GM21360 (cell line): Measurements from ENCODE around the gene GPR68.
"Not testable (repeated sequence)": the region's sequence is repeated elsewhere in the genome, so short reads cannot be mapped to it uniquely, and the experiment has no call there.

Experiments used
- ATAC-seq: cut with Tn5 transposase; IDR thresholded peaks from one replicate; pipeline ENCODE4 v1.9.1; 2021; ENCODE audit warnings: mild to moderate bottlenecking, moderate library complexity; ENCODE audit not compliant: unreplicated experiment

The GPR68 gene

GRCh38 chr14:91273273-91273884 lies 28.9 kb upstream of the GPR68 start:
- no peak for ATAC-seq

GRCh38 chr14:91272341-91273272 lies 28.1 kb upstream of the GPR68 start:
- no peak for ATAC-seq

GRCh38 chr14:91271639-91272038 lies 27.1 kb upstream of the GPR68 start:
- ATAC-seq: no peak

GRCh38 chr14:91270619-91271018 lies 26.1 kb upstream of the GPR68 start:
- no peak for ATAC-seq

GRCh38 chr14:91270188-91270587 lies 25.7 kb upstream of the GPR68 start:
- ATAC-seq: no peak

DNA sequence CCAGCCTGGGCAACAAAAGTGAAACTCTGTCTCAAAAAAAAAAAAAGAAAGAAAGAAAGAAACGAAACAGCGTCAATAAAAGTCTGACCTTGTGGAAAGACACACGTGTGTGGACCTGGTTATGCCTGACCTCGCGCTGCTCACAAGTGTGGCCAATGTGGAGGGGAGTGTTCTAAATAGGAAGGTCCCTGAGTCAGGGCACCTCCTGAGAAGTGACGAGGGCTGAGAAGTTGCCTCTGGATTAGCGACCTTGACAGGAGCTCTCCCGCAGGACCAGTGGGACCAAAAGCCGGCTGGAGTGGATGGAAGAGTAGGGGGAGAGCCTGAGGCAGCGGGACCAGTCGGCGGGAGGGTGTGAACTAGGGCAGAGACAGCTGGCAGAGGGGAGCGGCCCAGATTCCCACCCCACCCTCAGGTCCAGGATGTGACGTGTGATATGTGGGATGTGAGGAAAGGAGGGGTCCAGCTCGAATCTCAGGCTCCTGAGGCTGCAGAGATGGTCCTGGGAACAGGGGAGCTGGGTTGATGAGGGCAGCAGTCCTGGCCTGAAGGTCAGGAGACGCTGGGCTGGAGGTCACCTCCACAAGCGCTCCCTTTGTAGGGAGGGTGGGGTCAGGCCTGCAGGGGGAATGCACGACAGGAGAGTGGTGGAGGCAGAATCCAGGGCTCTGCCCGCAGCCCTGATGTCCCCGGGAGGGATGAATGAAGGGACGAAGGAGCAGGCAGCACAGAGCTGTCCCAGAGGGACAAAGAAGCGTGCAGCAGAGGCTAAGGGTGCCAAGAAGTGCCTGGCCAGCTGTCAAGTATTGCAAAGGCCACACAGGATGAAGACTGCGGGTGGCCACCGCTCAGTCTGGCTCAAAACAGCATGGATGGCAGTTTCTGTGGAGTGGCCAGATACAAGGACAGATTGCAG lies 24.8 kb upstream of the GPR68 start:
- no peak for ATAC-seq

DNA sequence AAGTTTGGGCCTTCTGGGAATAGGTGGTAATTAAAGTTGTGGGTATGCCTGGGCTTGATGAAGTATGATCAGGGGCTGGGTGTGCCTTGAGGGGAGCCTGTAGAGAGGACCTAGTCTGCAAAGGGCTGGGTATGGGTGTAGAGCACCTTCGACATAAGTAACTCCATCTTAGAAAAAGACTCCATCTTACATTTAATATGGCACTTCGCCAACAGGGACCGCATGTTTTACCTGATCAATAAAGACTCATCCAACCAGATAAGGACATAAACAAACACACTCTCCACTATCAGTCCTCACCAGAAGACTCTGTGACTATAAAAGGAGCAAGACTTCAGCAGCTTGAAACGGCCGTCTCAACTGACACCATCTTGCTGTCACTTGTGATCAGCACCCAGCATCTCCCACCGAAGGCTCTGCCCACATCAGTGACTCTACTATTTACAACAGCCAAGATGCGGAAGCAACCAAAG lies 23.5 kb upstream of the GPR68 start:
- ATAC-seq: no peak

DNA sequence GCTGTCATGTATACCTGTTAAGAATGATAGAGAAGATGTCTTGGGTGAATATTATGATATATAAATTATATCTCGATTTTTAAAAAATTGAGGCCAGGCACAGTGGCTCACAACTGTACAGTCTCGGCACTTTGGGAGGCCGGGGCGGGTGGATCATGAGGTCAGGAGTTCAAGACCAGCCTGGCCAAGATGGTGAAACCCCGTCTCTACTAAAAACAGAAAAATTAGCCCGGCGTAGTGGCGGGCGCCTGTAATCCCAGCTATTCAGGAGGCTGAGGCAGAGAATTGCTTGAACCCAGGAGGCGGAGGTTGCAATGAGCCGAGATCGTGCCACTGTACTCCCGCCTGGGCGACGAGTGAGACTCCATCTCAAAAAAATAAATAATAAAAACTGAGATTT lies 21.8 kb upstream of the GPR68 start:
- ATAC-seq: not testable (repeated sequence)

DNA sequence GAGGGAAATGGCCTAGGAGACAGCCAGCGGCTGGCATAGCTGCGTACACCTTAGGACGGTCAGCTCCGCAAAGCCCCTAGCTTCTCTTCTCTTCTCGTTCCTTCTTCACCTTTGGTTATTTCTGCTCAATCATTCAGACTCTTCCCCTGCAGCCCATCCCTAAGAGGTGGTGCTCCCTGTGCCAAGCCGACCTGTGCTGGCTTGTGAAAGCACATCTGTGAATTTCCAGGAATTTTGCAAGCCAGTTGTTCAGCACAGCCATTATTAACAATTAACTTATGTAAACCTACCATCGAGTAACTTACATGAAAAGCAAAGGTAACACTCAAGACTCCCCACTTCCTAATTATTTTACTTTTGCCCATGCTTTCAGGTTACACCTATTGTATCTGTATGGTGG lies 20.9 kb upstream of the GPR68 start:
- ATAC-seq: no peak

DNA sequence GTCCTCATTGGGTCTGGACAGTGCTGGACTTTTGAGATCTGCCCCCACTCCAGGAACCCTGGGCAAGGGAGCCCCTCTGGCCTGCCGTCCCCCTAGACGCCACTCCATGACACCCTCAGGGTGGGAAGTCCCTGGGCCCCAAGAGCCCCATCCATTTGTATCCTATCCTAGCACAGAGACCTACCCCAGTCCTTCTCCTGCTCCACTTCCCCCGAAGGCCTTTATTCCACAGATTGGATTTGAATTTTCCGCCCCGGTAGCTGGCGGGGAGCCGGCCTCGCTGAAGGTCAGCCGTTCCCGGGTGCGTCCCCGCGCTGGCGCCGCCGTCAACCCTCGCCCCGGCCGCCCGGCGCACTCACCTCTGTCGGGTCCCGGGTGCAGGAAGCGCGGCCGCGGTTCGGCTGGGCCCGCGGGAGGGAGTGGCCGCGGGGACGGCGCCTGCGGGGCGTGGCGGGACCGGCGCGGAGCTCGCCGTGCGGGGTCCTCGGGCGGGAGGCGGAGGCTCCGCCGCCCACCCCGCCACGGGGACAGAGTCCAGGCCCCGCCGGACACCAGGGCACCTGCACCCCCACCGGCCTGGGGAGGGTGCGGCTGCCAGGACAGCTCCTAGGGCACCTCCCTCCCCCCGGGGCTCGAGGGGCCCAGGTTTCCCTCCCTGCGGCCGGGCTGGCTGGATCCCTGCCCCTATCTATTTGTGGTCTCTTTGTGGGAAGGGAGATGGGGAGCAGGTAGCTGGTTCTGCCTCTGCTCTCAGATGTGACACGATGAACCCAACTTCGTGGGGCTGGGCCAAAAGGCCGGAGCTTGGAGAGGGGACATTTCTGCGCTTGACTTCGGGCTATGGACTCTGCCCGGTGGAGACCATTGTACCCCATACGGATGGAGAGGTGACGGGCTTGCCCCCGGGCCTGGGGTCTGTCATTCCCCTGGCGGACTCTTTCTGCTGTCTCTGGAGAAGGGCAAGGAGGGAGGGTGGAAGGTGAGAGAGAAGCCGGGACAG lies 19.9 kb upstream of the GPR68 start:
- ATAC-seq: no peak

- ATAC-seq: no peak
These were observed 18.8 kb upstream of the GPR68 start for GRCh38 chr14:91263329-91263728.

DNA sequence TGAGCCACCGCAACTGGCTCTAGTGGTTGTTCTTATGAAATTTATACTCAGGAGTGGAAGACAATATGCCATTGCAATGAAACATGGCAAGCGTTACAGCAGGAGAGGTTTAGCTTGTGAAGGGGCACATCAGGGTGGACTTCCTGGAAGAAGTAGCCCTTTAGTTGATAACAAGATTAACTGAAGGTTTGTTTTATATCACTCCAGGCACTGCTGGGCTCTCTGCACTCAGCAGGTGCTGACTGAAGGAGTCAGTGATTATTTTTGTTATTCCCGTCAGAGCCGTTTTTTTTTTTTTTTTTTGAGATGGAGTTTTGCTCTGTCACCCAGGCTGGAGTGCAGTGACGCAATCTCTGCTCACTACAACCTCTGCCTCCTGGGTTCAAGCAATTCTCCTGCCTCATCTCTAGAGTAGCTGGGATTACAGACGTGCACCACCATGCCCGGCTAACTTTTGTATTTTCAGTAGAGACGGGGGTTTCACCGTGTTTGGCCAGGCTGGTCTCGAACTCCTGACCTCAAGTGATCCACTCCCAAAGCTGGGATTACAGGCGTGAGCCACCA lies 17.6 kb upstream of the GPR68 start:
- ATAC-seq: no peak

- no peak for ATAC-seq
These were observed 16.6 kb upstream of the GPR68 start for GRCh38 chr14:91261115-91261514.

- ATAC-seq: no peak
These were observed 14.4 kb upstream of the GPR68 start for GRCh38 chr14:91258876-91259275.

DNA sequence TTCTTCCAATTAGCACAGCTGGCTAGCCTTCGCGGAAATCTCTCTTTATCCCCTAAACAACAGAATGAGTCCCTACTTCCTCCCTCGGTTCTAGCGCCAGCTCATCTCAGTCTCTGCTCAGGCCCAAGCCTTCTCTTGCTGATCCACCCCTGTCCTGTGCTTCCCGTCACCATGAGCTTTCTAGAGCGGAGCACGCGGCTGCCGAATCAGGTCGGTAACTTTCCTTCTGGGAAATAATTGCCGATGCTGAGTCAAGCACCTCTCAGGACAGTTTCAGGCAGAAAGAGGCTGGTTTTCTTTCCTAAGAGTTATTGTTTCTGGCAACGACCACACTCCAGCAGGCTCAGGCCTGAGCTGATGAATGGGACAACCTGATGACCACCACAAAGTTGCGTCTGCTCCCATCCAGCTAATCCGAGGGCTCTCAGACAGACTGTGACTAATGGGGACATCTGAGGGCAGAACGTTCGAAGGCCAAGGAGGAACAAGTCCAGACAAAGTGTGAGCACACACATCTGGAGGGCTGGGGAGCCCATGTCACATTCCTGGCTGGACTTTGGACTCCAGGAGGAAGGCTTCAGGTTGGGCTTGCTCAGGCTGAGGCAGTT lies 13.6 kb upstream of the GPR68 start:
- ATAC-seq: no peak

DNA sequence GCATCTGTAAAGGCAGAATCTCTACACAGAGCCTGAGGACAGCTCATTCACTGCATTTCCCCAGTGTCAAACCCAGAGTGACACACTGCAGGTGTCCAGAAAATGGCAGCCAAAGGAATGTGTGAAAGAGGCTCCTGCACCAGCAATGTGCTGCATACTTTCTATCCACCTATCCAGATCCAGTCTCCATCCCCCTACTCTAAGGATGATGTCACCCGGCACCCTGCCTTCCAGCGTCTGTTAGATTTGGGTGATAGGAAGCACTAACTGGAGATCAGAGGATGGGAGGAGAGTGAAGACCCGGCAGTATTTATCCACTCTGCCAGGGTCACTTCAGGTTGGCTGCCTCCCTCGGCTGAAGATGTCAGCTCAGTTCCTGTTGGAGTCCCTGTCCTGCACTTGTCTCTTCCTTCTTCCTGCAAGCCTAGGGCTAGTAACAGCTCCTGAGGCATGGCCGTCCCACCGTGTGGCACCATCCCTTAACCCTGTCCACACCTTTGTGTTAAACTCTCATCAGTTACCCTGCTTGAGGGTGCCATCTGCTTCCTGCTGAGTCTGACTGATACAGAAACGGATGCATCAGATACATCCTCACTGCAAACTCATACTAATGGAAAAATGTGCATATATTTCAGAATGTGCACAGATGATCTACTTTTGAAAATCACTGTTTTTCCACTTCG lies 13.0 kb upstream of the GPR68 start:
- no peak for ATAC-seq

GRCh38 chr14:91256661-91257060 lies 12.2 kb upstream of the GPR68 start:
- no peak for ATAC-seq

- ATAC-seq: no peak
These were observed 10.7 kb upstream of the GPR68 start for GRCh38 chr14:91255026-91255695.
